H1 (cell line): Measurements from ENCODE around the gene PMEPA1.

Experiments
- CBX5 ChIP-seq: fragments of 300-800, 300-1000 bp; sonication (generic); IDR thresholded peaks from 2 replicates; pipeline ENCODE4 v1.7.1; 2016; ENCODE audit warnings: antibody characterized with exemption, low read length, low read depth
- CTCF ChIP-seq, 3 experiments: IDR thresholded peaks; 1 replicate in 2 of 3; 2 replicates in 1 of 3; pipeline versions ENCODE4 v1.5.1 to v1.6.1; 2011; ENCODE audit warnings: low read length in 3 of 3, mild to moderate bottlenecking in 3 of 3, inconsistent platforms in 2 of 3, low read depth in 1 of 3, moderate library complexity in 1 of 3; ENCODE audit not compliant: insufficient read depth in 1 of 3; ENCODE audit errors: control extremely low read depth in 1 of 3
- EP300 ChIP-seq, 2 experiments: IDR thresholded peaks; 1 replicate in 1 of 2; 2 replicates in 1 of 2; pipeline ENCODE4 v1.6.1; 2011 to 2012; ENCODE audit warnings: low read depth in 2 of 2, low read length in 2 of 2, mild to moderate bottlenecking in 2 of 2, borderline replicate concordance in 1 of 2, inconsistent platforms in 1 of 2, moderate library complexity in 1 of 2
- GABPA ChIP-seq: IDR thresholded peaks from 2 replicates; pipeline ENCODE4 v1.6.1; 2011; ENCODE audit warnings: mild to moderate bottlenecking, low read length, moderate library complexity, borderline replicate concordance; ENCODE audit not compliant: insufficient read depth
- JUN ChIP-seq: IDR thresholded peaks from 2 replicates; pipeline ENCODE4 v1.6.1; 2011; ENCODE audit warnings: low read depth, mild to moderate bottlenecking, improper control_type of control experiment, low read length
- KDM4A ChIP-seq: IDR thresholded peaks from one replicate; pipeline ENCODE4 v1.7.1; 2012; ENCODE audit warnings: low read depth, mild to moderate bottlenecking, moderate library complexity, low read length, inconsistent platforms; ENCODE audit not compliant: severe bottlenecking
- POLR2A ChIP-seq, 2 experiments: IDR thresholded peaks; 1 replicate in 1 of 2; 2 replicates in 1 of 2; pipeline ENCODE4 v1.6.1; 2011; ENCODE audit warnings: low read depth in 2 of 2, low read length in 2 of 2, mild to moderate bottlenecking in 2 of 2; ENCODE audit errors: control extremely low read depth in 1 of 2
- RAD21 ChIP-seq, 2 experiments: IDR thresholded peaks in 1 of 2; conservative IDR thresholded peaks in 1 of 2; 2 replicates each; pipeline ENCODE4 v1.6.1; 2011; ENCODE audit warnings: low read depth in 2 of 2, low read length in 2 of 2, improper control_type of control experiment in 1 of 2, inconsistent platforms in 1 of 2, mild to moderate bottlenecking in 1 of 2, moderate library complexity in 1 of 2
- RNF2 ChIP-seq: fragments of 200-900, 300-1000 bp; sonication (generic); IDR thresholded peaks from 2 replicates; pipeline ENCODE4 v1.7.1; 2016; ENCODE audit warnings: borderline replicate concordance, low read depth, mild to moderate bottlenecking, antibody characterized with exemption, low read length; ENCODE audit not compliant: poor library complexity, severe bottlenecking; ENCODE audit errors: missing control alignments
- SIN3A ChIP-seq, 2 experiments: IDR thresholded peaks in 1 of 2; conservative IDR thresholded peaks in 1 of 2; 2 replicates each; pipeline ENCODE4 v1.6.1; 2011 to 2012; ENCODE audit warnings: low read length in 2 of 2, improper control_type of control experiment in 1 of 2, low read depth in 1 of 2, mild to moderate bottlenecking in 1 of 2
- SP1 ChIP-seq: IDR thresholded peaks from 2 replicates; pipeline ENCODE4 v1.6.1; 2011; ENCODE audit warnings: low read depth, low read length
- TCF12 ChIP-seq: IDR thresholded peaks from 2 replicates; pipeline ENCODE4 v1.6.1; 2011; ENCODE audit warnings: low read depth, mild to moderate bottlenecking, low read length
- TEAD4 ChIP-seq: IDR thresholded peaks from 2 replicates; pipeline ENCODE4 v1.6.1; 2012; ENCODE audit warnings: low read depth, low read length, inconsistent platforms, mixed read lengths

DNA sequence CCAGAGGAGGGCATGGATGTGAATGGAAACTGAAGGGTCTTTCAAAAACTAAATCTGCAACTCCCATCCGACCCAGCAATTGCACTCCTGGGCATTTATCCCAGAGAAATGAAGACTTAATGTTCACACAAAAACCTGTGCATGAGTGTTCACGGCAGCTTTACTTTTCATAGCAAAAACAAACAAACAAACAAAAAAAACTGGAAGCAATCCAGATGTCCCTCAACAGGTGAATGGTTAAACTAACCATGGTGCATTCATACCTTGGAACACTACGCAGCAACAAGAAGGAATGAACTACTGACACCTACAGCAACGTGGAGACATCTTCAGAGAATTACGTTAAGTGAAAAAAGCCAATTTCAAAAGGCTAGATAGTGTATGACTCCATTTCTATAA lies 32.2 kb downstream of the PMEPA1 start:
- no peak for TF ChIP-seq SP1
- TF ChIP-seq JUN, result no peak
- TF ChIP-seq CTCF (IDR thresholded peaks at IDR 0.05; ENCODE audit: control extremely low read depth in 1 of 3, insufficient read depth in 1 of 3, low read depth in 1 of 3, low read length in 3 of 3), result no peak
- TF ChIP-seq GABPA, result no peak
- TF ChIP-seq KDM4A, result no peak
- no peak for TF ChIP-seq TEAD4
- no peak for TF ChIP-seq CBX5
- no peak for TF ChIP-seq POLR2A (IDR thresholded peaks at IDR 0.05; ENCODE audit: control extremely low read depth in 1 of 2, low read depth in 2 of 2, low read length in 2 of 2)
- TF ChIP-seq TCF12, result no peak
- no peak for TF ChIP-seq EP300 (IDR thresholded peaks at IDR 0.05; ENCODE audit: borderline replicate concordance in 1 of 2, low read depth in 2 of 2, low read length in 2 of 2)
- TF ChIP-seq RAD21 (IDR thresholded peaks at IDR 0.05 in 1 of 2, conservative IDR thresholded peaks at IDR 0.05 in 1 of 2; ENCODE audit: low read depth in 2 of 2, low read length in 2 of 2), result no peak
- no peak for TF ChIP-seq SIN3A (conservative IDR thresholded peaks at IDR 0.05 in 1 of 2, IDR thresholded peaks at IDR 0.05 in 1 of 2; ENCODE audit: low read depth in 1 of 2, low read length in 2 of 2)
- TF ChIP-seq RNF2, result no peak
